Hematopoietic multipotent progenitor cell treated with erythropoietin and hydrocortisone succinate and interleukin-3 and kit ligand, for 17 days (in vitro differentiated cells): ENCODE results near the gene MCTP2.

Source experiments
- DNase-seq: peaks from one replicate; pipeline ENCODE4 v3.0.0-alpha.2; 2015; ENCODE audit warnings: low spot score

Gene MCTP2

GRCh38 chr15:94265009-94265408 lies 33.6 kb downstream of the MCTP2 start:
- no peak for DNase-seq

- no peak for DNase-seq
Measured at GRCh38 chr15:94265982-94266381, 34.6 kb downstream of the MCTP2 start.

- no peak for DNase-seq
Measured at GRCh38 chr15:94266789-94267188, 35.4 kb downstream of the MCTP2 start.

GRCh38 chr15:94269954-94270353 lies 38.6 kb downstream of the MCTP2 start:
- no peak for DNase-seq

GRCh38 chr15:94270570-94270969 lies 39.2 kb downstream of the MCTP2 start:
- DNase-seq = no peak

GRCh38 chr15:94272251-94272898 lies 41.0 kb downstream of the MCTP2 start:
- no peak for DNase-seq

GRCh38 chr15:94273826-94274225 lies 42.5 kb downstream of the MCTP2 start:
- no peak for DNase-seq

- no peak for DNase-seq
Measured at GRCh38 chr15:94274745-94275144, 43.4 kb downstream of the MCTP2 start.

- DNase-seq = no peak
Measured at GRCh38 chr15:94277485-94277884, 46.1 kb downstream of the MCTP2 start.

GRCh38 chr15:94279736-94280135 lies 48.4 kb downstream of the MCTP2 start:
- no peak for DNase-seq

- DNase-seq = no peak
Measured at GRCh38 chr15:94280301-94280700, 48.9 kb downstream of the MCTP2 start.

- DNase-seq = no peak
Measured at GRCh38 chr15:94282269-94283250, 51.2 kb downstream of the MCTP2 start.

- DNase-seq = no peak
Measured at GRCh38 chr15:94286583-94286982, 55.2 kb downstream of the MCTP2 start.

- DNase-seq = peak; percentile 37
Measured at GRCh38 chr15:94287794-94288246, 56.5 kb downstream of the MCTP2 start.

- no peak for DNase-seq
Measured at GRCh38 chr15:94290730-94291129, 59.4 kb downstream of the MCTP2 start.

GRCh38 chr15:94293411-94294402 lies 62.3 kb downstream of the MCTP2 start:
- peak; percentile 44 for DNase-seq

GRCh38 chr15:94294556-94294955 lies 63.2 kb downstream of the MCTP2 start:
- no peak for DNase-seq

GRCh38 chr15:94295275-94295674 lies 63.9 kb downstream of the MCTP2 start:
- DNase-seq = no peak

- no peak for DNase-seq
Measured at GRCh38 chr15:94296717-94297116, 65.4 kb downstream of the MCTP2 start.

GRCh38 chr15:94297558-94297957 lies 66.2 kb downstream of the MCTP2 start:
- peak; percentile 20 for DNase-seq

GRCh38 chr15:94298364-94298763 lies 67.0 kb downstream of the MCTP2 start:
- peak; percentile 32 for DNase-seq

- DNase-seq = no peak
Measured at GRCh38 chr15:94300612-94301011, 69.3 kb downstream of the MCTP2 start.
